TTC549 (cell line): ENCODE results near the gene THBS3.

Experiments used
- FAIRE-seq: peaks from 2 replicates; lab custom pipeline; 2012; peaks lifted over from hg19 to GRCh38; lab: Jason Lieb, UNC

THBS3 gene

GRCh38 chr1:155187456-155187891 lies 20.2 kb downstream of the THBS3 start:
- no peak for FAIRE-seq

DNA sequence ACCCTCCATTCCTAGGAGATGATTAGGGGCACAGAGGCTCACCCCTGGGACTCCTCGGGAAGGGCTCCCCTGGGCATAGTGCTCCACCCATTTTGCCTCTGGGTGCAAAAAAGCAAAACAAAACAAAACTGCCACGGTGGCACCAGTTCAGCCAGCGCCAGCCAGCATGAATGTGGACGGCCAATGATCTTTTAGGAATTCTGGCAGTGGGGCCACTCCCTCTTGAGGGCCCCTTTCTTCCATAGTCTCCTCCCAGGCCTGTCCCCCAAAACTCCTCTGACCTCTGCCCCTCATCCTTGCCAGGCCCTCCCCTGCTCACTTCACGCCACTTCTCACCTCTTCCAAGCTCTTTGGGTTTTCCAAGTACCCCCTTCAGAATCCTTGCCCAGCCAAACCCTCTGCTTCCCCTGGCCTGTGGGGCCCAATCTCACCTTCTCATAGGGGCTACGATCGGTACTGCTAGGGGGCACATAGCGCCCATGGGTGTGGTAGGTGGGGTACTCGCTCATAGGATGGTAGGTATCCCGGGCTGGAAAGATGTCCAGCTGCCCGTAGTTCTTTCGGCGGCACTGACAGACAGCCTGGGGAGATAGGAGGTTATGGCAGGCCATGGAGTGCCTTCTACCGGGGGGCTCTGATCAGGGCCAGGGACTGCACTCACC lies 20.8 kb downstream of the THBS3 start:
- FAIRE-seq = no peak

DNA sequence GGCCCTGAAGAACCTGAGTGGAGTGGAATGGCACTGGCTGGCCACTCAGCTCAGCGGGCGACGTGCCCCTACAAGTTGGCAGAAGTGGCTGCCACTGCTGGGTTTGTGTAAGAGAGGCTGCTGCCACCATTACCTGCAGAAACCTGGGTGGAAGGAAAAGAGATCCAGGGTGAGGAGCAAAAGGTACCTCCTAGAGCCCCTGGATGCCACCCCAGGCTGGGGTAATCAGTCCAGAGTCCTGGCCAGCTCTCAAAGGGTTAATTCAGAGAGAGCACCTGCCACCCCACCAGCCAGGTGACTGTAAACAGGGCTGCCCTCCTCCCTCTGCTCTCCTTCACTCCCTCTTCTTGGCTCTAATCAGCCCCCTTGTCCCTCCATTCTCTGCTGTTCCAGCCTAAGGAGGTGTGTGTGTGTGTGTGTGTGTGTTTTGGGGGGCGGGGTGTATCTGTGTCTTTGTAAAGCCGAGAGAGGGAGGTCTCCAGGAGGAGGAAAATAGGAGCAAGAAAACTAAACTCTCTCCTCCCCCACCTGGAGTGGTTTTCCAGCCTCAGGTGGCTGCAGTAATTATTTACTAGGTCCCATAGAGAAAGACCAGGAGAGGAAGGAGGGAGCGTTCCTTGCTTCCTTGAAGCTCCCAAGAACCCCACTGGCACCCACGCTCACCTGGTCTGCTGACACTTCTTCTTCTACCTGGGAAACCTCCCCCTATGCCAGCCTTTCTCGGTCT lies 21.5 kb downstream of the THBS3 start:
- no peak for FAIRE-seq

DNA sequence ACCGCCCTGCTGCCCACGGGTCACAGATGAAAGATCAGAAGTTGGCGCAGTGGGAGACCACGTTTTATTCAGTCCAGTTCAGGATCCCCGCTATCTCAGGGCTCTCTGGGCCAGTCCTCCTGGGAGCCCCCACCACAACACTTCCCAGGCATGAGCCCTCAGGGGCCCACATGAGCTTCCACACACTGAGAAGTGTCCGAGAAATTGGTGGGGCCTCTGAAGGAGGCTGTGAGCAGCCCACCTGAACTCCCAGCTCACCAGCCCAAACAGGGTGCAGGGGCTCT lies 22.0 kb downstream of the THBS3 start:
- FAIRE-seq = no peak

GRCh38 chr1:155184835-155185782 lies 22.6 kb downstream of the THBS3 start:
- no peak for FAIRE-seq

GRCh38 chr1:155184351-155184811 lies 23.3 kb downstream of the THBS3 start:
- no peak for FAIRE-seq

GRCh38 chr1:155183775-155184221 lies 23.9 kb downstream of the THBS3 start:
- FAIRE-seq = no peak

DNA sequence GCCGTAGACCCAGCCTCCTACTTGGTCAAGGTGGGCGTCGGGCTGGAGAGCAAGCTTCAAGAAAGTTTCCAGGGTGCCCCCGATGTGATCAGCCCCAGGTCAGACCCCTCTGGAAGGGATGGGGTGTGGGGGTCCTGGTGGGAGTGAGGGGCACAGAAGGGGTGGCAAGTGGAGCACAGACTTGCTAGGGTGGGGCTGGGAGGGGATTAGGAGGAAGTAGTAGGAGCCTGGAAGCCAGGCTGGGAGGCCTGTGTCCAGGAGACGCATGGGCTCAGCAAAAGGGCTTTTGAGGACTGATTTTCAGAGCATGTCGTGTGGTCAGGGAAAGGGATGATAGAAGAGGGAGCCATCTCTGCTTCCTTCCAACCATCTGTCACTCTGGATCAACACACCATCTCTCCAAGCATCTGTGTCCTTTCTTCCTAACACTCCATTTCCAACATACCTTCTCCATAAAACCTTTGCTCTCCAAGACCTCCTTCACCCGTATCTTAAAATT lies 25.6 kb downstream of the THBS3 start:
- FAIRE-seq = no peak

DNA sequence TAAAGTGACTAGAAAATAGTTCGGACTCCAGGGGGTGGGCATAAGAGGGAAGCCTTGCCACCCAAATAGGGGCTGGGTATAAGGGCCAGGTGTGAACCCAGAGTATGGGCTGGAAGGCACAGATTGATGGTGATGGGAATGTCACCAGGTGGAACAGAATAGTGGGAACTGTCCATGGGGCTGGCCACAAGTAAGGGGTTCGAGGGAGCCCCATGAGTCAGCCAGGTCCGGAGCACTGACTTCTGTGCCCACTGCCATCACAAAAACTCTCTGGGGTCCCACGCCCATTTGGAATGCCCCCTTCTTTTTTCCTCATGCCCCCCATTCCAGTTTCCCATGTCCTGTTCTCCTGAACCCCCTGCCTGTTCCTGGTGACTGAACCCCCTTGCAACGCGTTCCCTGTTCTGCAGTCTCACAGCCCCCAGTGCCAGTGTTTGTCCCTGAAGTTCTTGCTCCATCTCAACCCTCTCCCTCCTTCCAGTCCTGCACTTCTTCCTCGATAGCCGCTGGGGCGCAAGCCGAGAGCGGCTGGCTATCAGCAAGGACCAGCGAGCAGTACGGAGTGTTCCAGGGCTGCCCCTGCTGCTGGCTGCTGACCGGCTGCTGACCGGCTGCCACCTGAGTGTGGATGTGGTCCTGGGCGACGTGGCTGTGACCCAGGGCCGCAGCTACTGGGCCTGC lies 26.2 kb downstream of the THBS3 start:
- FAIRE-seq = no peak

DNA sequence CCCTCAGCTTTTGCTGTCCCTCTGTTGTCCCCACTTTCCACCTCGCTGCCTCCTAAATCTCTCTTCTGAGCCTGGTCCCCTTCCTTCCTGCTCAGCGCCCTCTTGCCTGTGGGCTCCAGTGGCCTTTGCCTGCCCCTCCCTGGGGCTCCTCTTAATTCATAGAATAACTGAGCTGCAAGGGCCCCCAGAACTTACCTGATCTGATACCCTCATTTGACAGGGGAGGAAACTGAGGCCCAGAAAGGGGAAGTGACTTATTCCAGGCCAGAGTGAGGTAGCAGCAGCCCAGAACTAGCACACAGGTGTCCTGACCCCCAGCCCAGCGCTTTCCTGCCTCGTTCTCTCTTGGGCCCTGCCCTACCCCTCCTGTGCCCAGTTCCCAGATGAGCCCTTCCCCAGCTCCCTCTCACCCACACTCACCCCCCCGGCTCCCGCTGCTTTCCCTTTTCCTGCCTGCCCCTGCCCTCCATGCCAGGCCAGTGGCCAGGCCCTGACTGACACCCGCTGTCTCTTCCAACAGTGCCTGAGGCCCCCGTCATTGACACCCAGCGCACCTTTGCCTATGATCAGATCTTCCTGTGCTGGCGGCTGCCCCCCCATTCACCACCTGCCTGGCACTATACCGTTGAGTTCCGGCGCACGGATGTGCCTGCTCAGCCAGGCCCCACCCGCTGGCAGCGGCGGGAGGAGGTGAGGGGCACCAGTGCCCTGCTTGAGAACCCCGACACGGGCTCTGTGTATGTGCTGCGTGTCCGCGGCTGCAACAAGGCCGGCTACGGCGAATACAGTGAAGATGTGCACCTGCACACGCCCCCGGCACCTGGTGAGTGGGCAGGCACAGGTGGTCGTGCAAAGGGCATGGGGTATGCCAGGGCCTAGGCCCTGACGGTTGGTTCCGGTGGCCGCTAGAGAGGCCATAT lies 28.3 kb downstream of the THBS3 start:
- FAIRE-seq = no peak

DNA sequence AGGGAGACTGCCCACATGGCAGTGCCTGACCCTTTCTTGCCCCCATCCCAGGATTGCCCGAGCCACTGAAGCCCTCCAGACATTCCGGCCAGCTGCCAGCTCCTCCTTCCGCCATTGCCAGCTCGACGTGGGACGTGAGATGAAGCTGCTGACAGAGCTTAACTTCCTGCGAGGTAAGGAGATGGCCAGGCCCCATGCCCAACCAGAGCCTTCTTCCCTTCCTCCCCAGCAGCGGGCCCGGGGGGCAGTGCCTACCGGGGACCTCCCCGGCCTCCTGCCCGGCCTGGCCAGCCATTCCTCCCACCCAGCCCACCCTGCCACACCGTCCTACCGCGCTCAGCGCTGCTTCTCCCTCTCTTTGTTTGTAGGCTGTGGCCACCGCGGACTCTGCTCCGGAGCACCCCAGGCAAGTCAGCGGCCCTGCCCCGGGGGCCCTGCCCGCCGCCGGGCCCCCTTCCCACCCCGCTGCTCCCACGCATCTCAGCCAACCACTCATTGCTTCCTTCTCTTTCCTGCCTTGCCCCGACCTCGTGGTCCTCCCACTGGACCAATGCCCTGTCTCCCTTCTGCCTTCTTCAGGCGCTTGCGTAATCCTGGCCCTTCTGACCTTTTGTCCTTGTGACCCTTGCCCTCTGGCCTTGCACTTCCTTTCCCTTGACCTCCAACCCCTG lies 29.1 kb downstream of the THBS3 start:
- no peak for FAIRE-seq

GRCh38 chr1:155177918-155178281 lies 29.8 kb downstream of the THBS3 start:
- no peak for FAIRE-seq

- no peak for FAIRE-seq
Measured at GRCh38 chr1:155177192-155177917, 30.3 kb downstream of the THBS3 start.

DNA sequence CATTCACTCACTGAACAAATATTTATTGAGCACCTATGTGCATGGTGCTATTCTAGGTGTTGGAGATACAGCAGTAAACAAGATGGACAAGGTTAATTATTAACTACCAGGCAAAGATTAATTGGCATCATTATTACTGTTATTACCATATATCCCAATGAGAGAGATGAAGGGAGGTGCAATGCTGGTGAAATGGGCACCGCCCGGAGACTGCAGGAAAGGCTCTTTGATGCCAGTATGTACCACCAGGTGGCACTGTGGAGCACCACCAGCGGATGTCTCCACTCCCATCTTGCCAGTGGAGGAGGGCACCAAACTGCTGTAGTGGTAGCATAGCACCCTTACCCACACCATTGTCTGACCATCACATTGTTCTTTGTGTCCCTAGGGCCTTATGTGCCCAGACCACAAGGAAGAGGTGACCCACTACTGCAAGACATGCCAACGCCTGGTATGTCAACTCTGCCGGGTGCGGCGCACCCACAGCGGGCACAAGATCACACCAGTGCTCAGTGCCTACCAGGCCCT lies 31.1 kb downstream of the THBS3 start:
- FAIRE-seq = peak; percentile 88

GRCh38 chr1:155175927-155176371 lies 31.7 kb downstream of the THBS3 start:
- no peak for FAIRE-seq

DNA sequence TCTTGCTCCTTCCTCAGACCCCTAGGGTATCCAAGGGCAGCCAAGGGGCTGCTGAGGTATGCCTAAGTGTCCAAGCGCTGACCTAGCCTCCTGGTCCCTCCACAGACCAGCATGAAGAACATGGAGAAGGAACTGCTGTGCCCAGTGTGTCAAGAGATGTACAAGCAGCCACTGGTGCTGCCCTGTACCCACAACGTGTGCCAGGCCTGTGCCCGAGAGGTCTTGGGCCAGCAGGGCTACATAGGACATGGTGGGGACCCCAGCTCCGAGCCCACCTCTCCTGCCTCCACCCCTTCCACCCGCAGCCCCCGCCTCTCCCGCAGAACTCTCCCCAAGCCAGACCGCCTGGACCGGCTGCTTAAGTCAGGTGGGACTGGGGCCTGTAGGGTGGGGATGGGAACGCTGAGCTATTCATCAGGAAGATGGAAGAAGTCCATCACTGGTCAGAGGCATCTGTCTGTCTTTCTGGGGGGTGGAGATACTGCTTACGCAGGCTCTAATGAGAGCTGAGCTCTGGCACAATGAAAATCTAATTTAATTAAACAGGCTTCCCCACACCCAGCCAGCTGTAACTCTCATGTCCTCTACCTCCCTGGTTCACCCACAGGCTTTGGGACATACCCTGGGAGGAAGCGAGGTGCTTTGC lies 32.3 kb downstream of the THBS3 start:
- no peak for FAIRE-seq

DNA sequence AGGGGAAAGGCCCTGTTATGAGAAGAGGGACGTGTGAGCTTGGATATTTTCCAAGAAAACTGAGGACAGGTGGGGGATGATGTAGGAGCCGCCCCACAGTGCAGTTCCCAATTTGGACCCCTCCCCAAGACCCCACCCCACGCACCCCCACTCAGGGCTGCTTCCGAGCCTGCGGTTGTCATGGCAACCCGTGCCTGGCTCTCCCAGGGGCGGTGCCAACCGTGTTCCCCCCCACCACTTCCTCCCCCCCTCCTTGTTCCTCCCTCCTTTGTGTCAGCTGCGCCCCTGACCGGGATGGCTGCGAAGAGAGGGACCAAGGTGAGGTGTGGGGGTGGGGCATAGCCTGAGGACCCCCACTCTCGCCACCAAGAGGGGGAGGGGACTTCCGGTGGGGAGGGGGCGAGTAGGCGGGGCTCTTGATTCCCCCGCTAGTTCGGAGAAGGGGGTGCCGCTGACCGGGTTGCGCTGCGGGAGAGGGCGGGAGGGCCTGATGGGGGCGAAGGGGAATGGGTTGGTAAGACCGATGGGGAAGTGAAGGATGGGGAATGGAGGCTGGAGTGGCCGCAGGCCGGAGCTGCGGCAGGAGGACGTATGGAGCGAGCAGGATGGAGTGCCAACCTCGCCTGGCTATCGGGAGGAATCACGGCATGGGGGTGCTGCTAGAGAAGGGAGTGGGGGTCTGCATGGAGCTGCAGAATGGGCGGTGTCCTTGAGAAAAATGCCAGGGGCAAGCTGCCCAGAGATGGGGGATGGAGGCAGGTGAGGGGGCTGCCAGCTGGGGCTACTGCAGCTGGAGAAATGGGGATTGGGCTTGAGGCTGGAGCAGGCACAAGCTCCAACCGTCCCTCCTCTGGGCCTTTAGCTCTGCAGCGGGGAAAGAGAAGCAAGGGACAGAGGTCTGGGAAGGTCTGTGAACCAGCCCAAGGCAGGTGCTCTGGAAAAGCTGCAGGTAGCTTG lies 33.1 kb downstream of the THBS3 start:
- FAIRE-seq = no peak
